ENCODE results near the gene KAT2A.

DNA sequence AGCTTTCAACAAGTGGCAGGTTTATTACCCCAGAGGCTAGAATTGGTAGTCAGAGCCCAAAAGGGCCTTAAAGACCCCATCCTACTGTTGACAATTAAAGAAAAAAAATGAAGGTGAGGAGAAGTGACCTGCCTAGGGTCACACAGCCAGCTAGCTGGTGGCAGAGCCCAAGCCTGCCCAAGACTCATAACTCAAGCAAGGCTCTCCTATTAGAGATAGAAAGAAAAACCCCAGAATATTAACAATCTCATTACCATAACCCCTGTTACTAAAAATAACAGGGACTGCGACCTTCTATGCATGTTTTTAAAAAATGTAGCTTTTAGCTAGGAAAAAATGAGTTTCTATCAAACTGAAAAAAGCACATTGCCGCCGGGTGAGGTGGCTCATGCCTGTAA lies 15.5 kb upstream of the KAT2A start:
- TF ChIP-seq, protein P1, sequence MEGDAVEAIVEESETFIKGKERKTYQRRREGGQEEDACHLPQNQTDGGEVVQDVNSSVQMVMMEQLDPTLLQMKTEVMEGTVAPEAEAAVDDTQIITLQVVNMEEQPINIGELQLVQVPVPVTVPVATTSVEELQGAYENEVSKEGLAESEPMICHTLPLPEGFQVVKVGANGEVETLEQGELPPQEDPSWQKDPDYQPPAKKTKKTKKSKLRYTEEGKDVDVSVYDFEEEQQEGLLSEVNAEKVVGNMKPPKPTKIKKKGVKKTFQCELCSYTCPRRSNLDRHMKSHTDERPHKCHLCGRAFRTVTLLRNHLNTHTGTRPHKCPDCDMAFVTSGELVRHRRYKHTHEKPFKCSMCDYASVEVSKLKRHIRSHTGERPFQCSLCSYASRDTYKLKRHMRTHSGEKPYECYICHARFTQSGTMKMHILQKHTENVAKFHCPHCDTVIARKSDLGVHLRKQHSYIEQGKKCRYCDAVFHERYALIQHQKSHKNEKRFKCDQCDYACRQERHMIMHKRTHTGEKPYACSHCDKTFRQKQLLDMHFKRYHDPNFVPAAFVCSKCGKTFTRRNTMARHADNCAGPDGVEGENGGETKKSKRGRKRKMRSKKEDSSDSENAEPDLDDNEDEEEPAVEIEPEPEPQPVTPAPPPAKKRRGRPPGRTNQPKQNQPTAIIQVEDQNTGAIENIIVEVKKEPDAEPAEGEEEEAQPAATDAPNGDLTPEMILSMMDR (IDR thresholded peaks at IDR 0.05) = no peak
- no peak for TF ChIP-seq POLR2A (IDR thresholded peaks at IDR 0.05)
